ENCODE measurements around the gene UXT. TPM values are rescaled to one million over a fixed set of nuclear protein-coding genes. Genes with fewer than 3 reads are reported as not detected.

UXT gene
- polyA plus RNA-seq, 1 donor from 2014 or later, result 302 TPM

DNA sequence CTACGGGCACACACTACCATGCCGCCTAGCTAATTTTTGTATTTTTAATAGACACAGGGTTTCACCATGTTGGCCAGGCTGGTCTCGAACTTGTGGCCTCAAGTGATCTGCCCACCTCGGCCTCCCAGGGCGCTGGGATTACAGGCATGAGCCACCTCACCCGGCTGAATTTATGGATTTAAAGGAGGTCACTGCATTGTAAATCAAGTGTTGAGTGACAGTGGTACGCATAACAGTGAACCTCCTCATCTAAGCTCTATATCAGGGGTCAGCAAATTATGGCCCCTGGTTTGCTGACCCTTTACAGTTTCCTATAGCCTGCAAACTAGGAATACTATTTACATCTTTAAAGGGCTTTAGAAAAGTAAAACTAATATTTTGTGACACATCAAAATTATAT is 2.6 kb upstream of the UXT start:
- Mint-ChIP-seq H3K36me3 (no peaks in the 10 kb centered on the region), H3K4me3 (no peak overlapping the region), H3K9me3 (no peaks in the 10 kb centered on the region), H3K27me3 (peaks cover 1% of the 10 kb centered on the region), H3K4me1 (peaks cover 3 to 9% (median 5%) of the 10 kb centered on the region in 3 donors), H3K27ac (no peak overlapping the region)

GRCh38 chrX:47659421-47659726 is 394 bp upstream of the UXT start:
- H3K4me1 Mint-ChIP-seq, result peaks cover 3 to 9% (median 5%) of the 10 kb centered on the region in 3 donors
- H3K9me3 Mint-ChIP-seq, result no peaks in the 10 kb centered on the region
- no peaks in the 10 kb centered on the region for H3K36me3 Mint-ChIP-seq
- peak overlapping the region; percentile 92 to 97 (median 94) for H3K4me3 Mint-ChIP-seq
- peak overlapping the region; percentile 97 to 98 (median 98) for H3K27ac Mint-ChIP-seq
- no peaks in the 10 kb centered on the region for H3K27me3 Mint-ChIP-seq

DNA sequence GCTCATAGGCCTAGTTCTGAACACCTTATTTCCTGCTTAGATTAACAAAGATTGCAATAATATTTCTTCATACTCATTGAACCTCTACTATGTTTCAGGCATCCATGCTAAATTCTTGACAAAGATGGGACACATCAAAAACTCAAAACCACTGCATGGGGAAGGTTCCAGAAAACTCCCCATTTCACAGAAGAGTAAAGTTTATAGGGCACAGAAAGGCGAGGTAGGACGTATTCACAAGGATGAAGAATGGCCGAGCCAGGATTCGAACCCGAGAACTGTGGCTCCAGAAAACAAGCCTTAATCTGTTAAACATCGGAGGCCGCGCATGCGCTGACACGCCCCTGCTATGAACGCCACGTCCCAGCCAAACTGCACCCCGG is 688 bp downstream of the UXT start:
- H3K4me1 Mint-ChIP-seq, result peaks cover 3 to 9% (median 5%) of the 10 kb centered on the region in 3 donors
- no peaks in the 10 kb centered on the region for H3K36me3 Mint-ChIP-seq
- H3K27ac Mint-ChIP-seq, result peak overlapping the region; percentile 97 to 98 (median 98)
- peaks cover 2% of the 10 kb centered on the region for H3K27me3 Mint-ChIP-seq
- no peaks in the 10 kb centered on the region for H3K9me3 Mint-ChIP-seq
- peak overlapping the region; percentile 92 to 97 (median 94) for H3K4me3 Mint-ChIP-seq

DNA sequence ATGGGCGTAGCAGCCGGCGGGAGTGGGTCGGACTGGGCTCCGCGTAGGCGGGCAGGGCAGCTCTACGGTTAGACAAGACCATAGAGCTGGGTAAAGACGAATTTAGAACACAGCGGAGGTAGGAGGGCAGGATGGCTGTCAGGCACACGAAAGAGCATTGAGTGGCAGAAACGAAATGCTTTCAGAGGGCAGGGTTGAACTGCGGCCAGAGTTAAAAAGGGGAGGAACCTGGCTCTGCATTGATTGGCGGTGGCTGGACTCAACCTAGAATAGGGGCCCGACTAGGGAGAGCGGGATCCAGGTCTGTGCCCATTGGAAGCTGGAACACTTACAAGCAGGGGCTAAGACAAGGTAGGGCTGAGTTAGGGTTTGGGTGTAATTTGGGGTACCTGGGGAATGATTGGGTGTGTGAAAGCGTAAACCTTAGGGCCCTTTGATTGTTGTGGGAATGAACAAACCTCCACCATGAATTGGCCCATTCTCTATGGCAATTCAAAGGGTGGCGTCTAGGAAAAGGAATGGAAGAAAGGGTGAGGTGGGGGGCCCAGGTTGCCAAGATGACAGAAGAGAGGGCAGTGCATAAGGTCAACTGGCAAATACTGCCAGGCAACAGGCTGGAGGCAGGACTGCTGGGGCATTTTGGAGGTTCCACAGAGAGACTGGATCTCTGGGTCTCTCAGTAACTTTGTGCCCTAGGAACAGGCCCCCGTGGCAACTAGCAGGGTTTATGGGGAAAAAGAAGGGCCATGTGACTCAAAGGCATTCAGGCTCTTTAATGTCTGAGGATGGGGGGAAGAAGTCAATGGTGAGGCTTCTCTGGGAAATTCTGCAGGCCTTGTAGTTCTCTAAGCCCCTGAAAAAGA is 7.7 kb downstream of the UXT start:
- H3K9me3 Mint-ChIP-seq, result no peaks in the 10 kb centered on the region

GRCh38 chrX:47650164-47651042 is 8.6 kb downstream of the UXT start, which contains the start of gene ELK1:
Gene ELK1 (minus strand): TSS chrX:47650563. CDS start chrX:47641441, 9,122 bp downstream.
- Mint-ChIP-seq H3K36me3 (no peaks in the 10 kb centered on the region), H3K27ac (peak within 1 kb of the TSS; percentile 86 to 96 (median 91)), H3K27me3 (peaks cover 8% of the 10 kb centered on the region), H3K9me3 (no peaks in the 10 kb centered on the region), H3K4me3 (peak within 1 kb of the TSS; percentile 84 to 94 (median 89)), H3K4me1 (peaks cover 8 to 25% (median 22%) of the 10 kb centered on the region in 3 donors)

More for the DNA sequence above, 7.7 kb downstream of the UXT start:
- no peaks in the 10 kb centered on the region for H3K36me3 Mint-ChIP-seq
- peaks cover 8 to 25% (median 22%) of the 10 kb centered on the region in 3 donors for H3K4me1 Mint-ChIP-seq
- peak overlapping the region; percentile 84 to 94 (median 89) for H3K4me3 Mint-ChIP-seq
- H3K27me3 Mint-ChIP-seq, result peaks cover 8% of the 10 kb centered on the region
- H3K27ac Mint-ChIP-seq, result peak overlapping the region; percentile 51 to 96 (median 86)

DNA sequence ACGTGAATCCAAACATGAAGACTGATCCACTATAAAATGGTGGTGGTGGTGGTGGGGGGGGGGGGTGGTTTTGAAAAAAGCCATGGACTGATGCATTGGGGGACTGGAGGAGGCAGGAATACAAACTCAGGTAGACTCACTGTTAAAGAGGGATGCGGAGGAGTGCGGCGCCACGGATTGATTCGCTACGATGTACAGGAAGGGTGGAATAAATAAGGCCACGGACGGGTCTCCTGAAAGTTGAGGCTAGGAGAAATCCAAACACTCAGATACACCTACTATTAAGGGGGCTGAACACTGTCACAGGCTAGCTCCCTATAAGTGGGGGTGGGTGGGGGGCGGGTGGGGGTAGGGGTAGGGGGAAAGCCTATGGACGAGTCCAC is 9.2 kb downstream of the UXT start:
- Mint-ChIP-seq H3K4me1 (peaks cover 8 to 27% (median 23%) of the 10 kb centered on the region in 3 donors), H3K4me3 (peak overlapping the region; percentile 84 to 94 (median 89)), H3K9me3 (no peaks in the 10 kb centered on the region), H3K36me3 (no peaks in the 10 kb centered on the region), H3K27ac (peak overlapping the region in 2 of 3 donors; percentile 86 to 91), H3K27me3 (peaks cover 10% of the 10 kb centered on the region)

DNA sequence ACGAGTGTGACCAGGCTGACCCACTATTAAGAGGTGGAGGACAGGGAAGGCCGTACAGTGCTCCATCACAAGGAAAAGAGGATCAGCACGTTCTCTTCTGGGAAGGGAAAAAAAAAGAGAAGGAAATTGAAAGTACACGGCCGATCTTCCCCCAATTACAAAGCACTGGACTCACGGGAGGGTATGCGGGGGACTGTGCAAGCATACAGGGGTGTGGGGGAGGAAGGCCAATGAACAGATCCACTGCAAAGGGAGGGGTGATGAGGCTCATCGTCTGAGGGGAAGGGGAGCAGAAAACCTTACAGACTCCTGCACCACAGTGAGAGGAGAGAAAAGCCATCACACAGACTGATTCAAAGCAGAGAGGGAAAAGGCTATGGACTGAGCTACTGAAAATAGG is 9.7 kb downstream of the UXT start:
- Mint-ChIP-seq H3K9me3 (no peaks in the 10 kb centered on the region), H3K27ac (peak overlapping the region in 2 of 3 donors; percentile 51 to 91), H3K4me1 (peaks cover 8 to 27% (median 24%) of the 10 kb centered on the region in 3 donors), H3K4me3 (peak overlapping the region; percentile 84 to 94 (median 89)), H3K27me3 (peaks cover 10% of the 10 kb centered on the region), H3K36me3 (no peaks in the 10 kb centered on the region)

GRCh38 chrX:47648376-47648775 is 10.6 kb downstream of the UXT start:
- Mint-ChIP-seq H3K27me3 (peaks cover 8% of the 10 kb centered on the region), H3K4me3 (peak overlapping the region in 1 of 4 donors; percentile 66), H3K27ac (peak overlapping the region in 1 of 3 donors; percentile 88), H3K9me3 (no peaks in the 10 kb centered on the region), H3K36me3 (no peaks in the 10 kb centered on the region), H3K4me1 (peaks cover 8 to 27% (median 24%) of the 10 kb centered on the region in 3 donors)

DNA sequence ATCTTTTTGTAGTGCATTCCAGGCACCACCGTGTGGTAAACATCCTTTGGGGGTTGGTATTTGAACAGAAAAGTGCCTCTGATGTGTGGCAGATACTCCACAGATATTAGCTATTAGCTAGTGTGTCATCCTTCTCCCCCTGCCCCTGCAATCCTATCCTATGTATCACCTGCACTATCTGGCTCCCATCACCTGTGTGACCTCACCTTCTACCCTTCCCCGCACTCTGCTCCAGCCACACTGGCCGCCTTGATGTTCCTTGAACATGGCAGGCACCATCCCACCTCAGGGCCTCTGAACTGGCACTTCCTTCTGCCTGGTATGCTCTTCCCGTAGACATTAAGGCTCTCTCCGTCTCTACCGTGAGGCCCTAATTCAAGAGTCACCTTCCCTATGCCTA is 12.3 kb downstream of the UXT start:
- Mint-ChIP-seq H3K27ac (no peak overlapping the region), H3K9me3 (no peaks in the 10 kb centered on the region), H3K36me3 (no peaks in the 10 kb centered on the region), H3K27me3 (peaks cover 6% of the 10 kb centered on the region), H3K4me1 (peaks cover 8 to 27% (median 24%) of the 10 kb centered on the region in 3 donors), H3K4me3 (no peak overlapping the region)

- H3K36me3 Mint-ChIP-seq, result no peaks in the 10 kb centered on the region
- H3K4me1 Mint-ChIP-seq, result peaks cover 1 to 21% (median 19%) of the 10 kb centered on the region in 3 donors
- H3K27me3 Mint-ChIP-seq, result peaks cover 6% of the 10 kb centered on the region
- no peak overlapping the region for H3K27ac Mint-ChIP-seq
- H3K9me3 Mint-ChIP-seq, result no peaks in the 10 kb centered on the region
- no peak overlapping the region for H3K4me3 Mint-ChIP-seq
Measured at GRCh38 chrX:47645530-47645929, 13.4 kb downstream of the UXT start.

- peaks cover 6% of the 10 kb centered on the region for H3K27me3 Mint-ChIP-seq
- H3K27ac Mint-ChIP-seq, result peak overlapping the region in 1 of 3 donors; percentile 52
- peak overlapping the region in 1 of 4 donors; percentile 5 for H3K4me3 Mint-ChIP-seq
- peaks cover under 1% of the 10 kb centered on the region for H3K36me3 Mint-ChIP-seq
- H3K4me1 Mint-ChIP-seq, result peaks cover 0 to 21% (median 18%) of the 10 kb centered on the region in 3 donors
- peaks cover 0 to 6% (median 2%) of the 10 kb centered on the region in 3 donors for H3K9me3 Mint-ChIP-seq
Measured at GRCh38 chrX:47644557-47645091, 14.4 kb downstream of the UXT start.

DNA sequence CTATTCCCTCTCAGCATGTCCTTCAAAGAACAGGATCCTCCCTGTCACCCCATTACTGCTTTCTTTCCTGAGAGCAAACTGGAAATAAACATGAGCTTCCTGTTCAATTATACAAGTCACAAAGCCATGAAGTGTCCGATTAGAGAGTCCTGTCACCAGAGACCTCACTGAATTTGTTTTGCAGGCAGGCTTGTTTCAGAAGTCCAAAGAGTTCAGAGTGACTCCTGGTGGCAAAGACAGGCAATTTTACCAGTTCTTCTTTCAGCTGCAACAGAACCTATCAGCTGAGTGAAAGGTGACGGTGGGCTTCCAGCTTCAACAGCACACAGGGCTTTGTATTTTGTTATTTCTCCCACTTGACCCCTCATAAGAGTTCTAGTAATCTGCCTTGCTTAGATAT is 15.1 kb downstream of the UXT start:
- peaks cover 0 to 8% (median 4%) of the 10 kb centered on the region in 3 donors for H3K9me3 Mint-ChIP-seq
- H3K4me1 Mint-ChIP-seq, result peaks cover 0 to 14% (median 11%) of the 10 kb centered on the region in 3 donors
- peaks cover 2% of the 10 kb centered on the region for H3K36me3 Mint-ChIP-seq
- H3K4me3 Mint-ChIP-seq, result no peak overlapping the region
- H3K27me3 Mint-ChIP-seq, result peaks cover 6% of the 10 kb centered on the region
- no peak overlapping the region for H3K27ac Mint-ChIP-seq

GRCh38 chrX:47638816-47639215 is 20.2 kb downstream of the UXT start:
- H3K9me3 Mint-ChIP-seq, result peaks cover 0 to 8% (median 4%) of the 10 kb centered on the region in 3 donors
- H3K36me3 Mint-ChIP-seq, result peaks cover 2% of the 10 kb centered on the region
- H3K27ac Mint-ChIP-seq, result no peak overlapping the region
- no peak overlapping the region for H3K4me3 Mint-ChIP-seq
- peaks cover 0 to 4% (median 0%) of the 10 kb centered on the region in 3 donors for H3K4me1 Mint-ChIP-seq
- no peaks in the 10 kb centered on the region for H3K27me3 Mint-ChIP-seq

- H3K4me1 Mint-ChIP-seq, result peaks cover 0 to 4% (median 0%) of the 10 kb centered on the region in 3 donors
- H3K4me3 Mint-ChIP-seq, result peak overlapping the region in 3 of 4 donors; percentile 7 to 52 (median 49)
- peak overlapping the region in 1 of 3 donors; percentile 47 for H3K27ac Mint-ChIP-seq
- H3K36me3 Mint-ChIP-seq, result peaks cover 2% of the 10 kb centered on the region
- H3K9me3 Mint-ChIP-seq, result peaks cover 0 to 8% (median 4%) of the 10 kb centered on the region in 3 donors
- no peaks in the 10 kb centered on the region for H3K27me3 Mint-ChIP-seq
Measured at GRCh38 chrX:47637546-47638195, 21.3 kb downstream of the UXT start.
